IPS DF 19.7 (cell line): ENCODE data around the gene CBLB.
A peak's percentile ranks its signal among the peaks of the same experiment; 100 is the strongest.
"Not testable (repeated sequence)": the region's sequence is repeated elsewhere in the genome, so short reads cannot be mapped to it uniquely, and the experiment has no call there.

Experiments
- DNase-seq: peaks from one replicate; pipeline ENCODE4 v3.0.0-alpha.2; 2013; ENCODE audit warnings: low read depth, low spot score

Gene CBLB

DNA sequence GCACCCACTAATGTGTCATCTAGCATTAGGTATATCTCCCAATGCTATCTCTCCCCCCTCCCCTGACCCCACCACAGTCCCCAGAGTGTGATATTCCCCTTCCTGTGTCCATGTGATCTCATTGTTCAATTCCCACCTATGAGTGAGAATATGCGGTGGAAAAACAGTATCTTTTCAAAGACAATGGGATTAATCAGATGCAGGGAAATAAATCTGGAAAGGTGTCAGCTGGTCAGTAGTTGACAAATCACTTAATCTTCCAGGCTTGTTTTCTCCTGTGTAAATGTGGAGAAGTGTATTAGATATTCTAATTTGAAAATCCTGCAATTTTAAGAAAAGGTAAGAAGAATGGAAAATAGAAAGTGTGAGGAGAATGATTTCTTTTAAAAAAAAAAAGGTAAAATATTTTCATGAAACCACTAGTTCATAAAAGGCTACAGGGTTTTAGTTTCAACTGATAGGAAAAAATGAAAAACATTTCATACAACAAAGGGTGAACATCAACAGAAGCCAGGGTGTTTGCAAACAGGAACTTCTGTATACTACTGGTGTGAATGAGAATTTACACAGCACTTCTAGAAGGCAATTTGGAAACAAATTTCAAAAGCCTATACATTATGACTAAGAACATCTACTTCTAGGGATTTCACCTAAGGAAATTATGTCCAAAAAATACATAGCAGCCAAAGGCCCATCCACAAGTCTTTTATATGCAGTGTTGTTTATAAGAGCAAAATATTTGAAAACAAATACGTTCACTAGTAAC is 113.5 kb downstream of the CBLB start:
- no peak for DNase-seq

DNA sequence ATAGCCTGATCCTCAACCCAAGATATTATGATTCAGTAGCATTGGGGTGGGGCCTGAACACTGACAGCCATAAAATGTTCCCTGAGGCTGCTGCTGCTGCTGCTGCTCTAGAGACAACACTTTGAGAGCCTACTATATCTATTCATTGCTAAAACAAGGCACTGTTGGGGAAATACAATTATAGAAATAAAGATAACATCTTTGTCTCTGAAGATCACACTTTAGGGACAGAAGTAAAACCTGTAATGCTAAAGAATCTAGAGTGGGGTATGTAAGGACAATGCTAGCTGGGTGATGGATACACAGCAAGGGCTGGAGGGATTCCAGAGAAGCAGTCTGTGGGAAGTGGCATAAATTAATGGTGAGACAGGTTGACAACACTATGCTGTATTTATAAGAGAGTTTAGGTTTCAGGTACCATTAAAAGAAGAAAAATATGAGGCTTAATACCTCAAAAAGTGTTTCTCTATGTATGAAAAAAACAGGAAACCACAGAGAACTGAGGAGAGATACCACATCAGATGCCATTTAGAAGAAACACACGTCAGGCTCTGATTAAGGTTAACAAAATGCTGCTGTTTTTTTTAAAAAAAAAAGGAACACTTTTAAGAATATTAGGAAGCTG is 115.9 kb downstream of the CBLB start:
- DNase-seq, result no peak

DNA sequence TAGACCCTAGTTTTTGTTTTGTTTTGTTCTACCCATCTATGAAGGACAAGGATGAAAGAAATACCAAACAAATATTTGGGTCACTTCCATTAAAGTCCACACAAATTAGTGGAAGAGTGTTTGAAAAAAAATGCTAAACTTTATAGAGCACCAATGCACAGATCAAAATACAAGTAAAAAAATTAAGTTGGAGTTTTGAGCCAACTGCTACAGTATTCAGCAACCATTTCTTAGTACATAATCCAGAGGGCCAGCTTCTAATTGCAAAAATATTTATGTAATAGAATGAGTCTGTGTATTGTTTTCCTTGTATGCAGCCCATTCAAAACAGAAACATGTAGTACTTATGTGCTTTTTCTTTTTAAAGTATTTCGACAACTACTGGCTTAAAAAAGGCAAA is 121.1 kb downstream of the CBLB start:
- no peak for DNase-seq

DNA sequence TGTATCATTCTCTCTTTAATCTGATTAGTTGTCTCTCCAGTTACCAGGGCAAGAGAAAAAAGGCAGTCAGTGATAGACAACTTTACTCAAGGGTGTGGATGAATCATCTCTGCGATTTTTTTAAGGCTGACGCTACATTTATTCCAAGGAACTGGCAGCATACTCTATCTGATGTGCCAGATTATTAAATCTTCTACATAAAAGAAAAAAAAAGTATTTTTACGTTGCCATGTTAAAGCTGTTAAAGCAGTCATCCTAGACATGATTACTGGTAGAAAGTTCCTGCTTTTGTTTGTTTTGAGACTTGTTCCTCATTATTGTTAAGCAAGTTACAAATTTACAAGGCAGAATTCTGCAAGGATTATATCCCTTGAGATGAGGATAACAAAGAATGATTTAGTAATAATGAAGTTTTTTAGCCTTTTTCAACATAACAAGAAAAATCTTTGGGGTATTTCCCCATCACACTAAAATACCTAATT is 121.7 kb downstream of the CBLB start:
- no peak for DNase-seq

DNA sequence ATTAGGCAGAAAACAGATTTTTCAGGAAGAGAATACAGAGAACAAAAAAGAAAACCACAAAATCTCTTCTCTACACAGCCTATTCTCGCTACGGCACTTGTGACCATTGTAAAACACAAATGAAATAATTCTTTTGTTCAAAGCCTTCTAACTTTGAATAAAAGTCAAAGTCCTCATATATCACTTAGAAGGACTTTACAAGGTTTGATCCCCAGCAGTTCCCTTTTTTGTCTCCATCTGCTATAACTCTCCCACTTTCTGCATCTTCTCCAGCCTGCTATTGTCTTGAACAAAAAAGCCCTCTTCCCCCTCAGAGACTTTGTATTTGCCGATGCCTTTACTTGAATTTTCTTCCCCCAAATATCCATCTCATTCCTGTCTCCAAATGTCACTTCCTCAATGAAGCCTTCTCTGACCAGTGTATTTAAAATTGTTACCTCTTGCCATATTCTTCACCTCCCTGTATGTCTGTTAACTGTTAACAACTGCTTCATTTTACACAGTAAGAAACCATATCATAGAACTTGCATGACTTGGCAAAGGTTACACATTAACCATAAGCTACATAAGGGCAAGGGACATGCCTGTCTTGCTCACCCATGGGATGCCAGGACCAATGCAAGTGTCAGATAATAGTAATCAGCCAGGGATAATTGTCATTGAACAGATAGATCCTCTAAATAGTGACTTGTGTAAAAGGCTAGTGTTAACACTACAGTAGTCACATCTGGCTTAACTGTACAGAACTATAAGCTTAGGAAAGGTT is 122.4 kb downstream of the CBLB start:
- DNase-seq, result no peak

DNA sequence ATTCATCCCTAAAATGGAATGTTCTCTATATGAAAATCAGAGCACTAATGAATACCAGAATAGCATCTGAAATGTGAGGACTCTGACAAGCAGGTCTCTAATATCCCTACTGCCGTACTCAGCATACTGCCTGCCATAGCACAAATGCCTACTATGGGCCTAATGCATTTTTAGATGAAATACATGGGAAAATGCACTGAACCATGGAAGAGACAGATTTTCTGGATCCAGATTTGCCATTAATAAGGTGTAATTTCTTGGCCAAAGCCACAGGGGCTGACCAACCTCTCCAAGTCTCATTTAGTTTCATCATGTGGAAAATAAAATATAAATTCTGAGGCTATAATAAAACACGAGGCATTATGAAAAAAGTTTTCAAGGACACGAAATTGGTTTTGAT is 123.8 kb downstream of the CBLB start:
- no peak for DNase-seq

DNA sequence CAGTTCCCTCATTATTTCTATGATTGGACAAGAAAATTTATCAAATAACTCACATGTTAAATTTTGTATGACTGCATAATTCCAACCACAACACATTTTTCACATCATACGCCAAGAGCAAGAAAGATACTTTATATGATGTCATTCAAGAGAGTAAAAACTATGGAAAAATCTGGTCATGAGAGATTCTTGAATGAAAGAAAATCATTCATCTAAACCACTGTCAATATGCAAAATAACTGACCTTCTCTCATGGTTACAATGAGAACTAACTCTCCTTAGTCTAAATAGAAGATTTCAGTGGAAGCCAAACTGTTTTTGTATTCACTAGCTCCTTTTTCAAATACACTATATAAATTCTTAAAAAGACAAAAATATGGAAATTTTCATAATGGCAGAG is 124.6 kb downstream of the CBLB start:
- no peak for DNase-seq

DNA sequence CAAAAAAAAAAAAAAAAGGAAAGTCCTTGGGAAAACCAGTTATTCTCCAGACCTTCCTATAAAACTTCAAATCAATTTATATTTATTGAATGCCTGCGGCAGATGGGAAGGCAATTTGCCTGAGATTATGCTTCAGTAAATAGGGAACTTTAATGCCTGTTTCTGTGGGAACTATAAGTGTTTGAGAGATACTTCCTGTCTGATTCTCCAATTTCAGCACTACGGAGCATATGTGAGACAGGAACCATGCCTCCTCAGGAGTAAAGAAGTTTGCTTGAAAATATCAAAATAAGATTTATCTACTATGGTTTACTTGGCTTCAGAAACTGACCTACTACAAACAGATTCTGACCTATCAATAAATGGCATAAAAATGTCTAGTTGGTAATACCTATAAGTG is 135.5 kb downstream of the CBLB start:
- DNase-seq, result no peak

DNA sequence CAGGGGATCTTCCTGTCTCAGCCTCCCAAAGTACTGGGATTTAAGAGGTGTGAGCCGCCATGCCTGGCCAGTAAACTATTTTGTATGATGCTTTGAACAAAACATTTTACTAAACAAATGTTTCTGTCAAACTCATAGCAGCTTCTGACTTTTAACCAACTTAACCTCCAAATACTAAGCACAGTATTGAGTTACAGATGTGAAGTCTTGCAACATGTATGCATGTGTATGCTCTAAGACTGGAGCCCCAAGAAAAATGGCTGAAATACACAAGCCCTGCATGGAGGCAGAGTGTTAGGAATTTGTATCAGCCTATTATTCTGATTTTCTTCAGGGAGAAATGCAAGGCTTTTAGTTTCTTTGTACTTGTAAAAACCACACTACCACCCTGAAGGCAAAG is 137.1 kb downstream of the CBLB start:
- DNase-seq, result no peak

DNA sequence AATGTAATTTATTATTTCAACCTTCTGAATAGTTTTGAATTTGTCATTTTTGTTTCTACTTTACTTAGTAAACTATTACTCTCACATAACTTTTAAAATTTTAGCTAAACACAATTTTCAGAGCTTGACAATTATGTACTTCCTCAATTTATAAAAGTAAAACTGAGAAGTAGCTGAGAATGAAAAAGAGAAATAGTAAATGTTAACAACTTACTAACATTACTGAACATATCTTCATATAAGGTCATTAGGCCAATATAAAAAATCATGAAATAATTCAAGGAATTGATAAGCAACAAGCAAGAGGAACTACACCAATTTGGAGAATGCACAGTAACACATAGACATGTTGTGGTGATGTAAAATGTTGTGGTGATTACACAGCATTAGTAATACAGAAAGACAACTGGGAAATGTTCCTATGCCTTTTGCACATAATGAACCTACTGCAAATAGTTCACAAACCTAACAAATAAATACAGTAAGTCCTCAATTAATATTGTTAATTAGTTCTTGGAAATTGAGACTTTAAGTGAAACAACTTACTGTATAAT is 137.9 kb downstream of the CBLB start:
- no peak for DNase-seq

DNA sequence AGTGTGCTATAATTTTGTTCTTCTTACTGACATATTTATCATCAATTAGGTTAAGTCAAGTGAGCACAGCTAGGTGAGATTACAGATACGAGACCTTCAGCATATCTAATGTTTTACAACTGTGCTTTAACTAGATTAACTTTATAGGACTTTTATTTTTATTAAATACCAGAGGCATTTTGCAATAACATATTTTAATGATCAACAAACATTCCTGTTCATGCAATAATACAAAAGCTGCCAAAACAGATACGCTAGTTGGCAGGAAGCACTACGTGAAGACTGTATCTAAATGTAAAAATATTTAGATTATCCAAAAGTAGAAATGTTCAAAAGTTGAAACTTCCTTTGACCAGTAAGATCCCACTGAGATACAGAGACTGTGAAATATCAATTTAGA is 139.1 kb downstream of the CBLB start:
- no peak for DNase-seq

DNA sequence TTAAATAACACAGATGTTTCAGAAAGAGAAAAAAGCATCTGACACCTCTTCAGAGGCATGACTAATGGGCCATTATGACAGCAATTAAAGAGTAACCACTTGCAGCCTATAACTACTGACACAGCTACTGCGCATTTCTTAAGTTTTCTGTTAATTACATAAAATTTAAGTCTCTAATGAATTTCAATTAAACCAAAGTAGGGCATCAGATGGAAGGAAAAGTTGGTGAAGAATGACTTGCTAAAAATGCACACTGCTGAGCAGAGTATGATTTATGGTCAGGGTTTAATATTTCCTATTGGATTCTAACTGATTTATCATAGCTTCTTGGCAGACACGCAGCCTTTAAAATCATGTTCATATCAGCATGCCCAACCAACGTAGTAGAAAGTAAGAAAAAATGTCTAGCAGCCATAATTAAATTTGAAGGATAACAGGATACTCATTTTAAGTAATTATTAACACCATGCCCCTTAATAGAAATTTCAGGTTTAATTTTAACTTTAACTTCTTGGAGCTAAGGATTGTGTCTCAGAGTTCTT is 140.0 kb downstream of the CBLB start:
- DNase-seq, result no peak

DNA sequence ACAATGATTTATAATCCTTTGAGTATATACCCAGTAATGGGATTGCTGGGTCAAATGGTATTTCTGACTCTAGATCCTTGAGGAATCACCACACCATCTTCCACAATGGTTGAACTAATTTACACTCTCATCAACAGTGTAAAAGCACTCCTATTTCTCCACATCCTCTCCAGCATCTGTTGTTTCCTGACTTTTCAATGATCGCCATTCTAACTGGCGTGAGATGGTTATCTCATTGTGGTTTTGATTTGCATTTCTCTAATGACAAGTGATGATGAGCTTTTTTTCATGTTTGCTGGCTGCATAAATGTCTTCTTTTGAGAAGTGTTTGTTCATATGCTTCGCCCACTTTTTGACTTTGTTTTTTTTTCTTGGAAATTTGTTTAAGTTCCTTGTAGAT is 141.8 kb downstream of the CBLB start:
- not testable (repeated sequence) for DNase-seq

DNA sequence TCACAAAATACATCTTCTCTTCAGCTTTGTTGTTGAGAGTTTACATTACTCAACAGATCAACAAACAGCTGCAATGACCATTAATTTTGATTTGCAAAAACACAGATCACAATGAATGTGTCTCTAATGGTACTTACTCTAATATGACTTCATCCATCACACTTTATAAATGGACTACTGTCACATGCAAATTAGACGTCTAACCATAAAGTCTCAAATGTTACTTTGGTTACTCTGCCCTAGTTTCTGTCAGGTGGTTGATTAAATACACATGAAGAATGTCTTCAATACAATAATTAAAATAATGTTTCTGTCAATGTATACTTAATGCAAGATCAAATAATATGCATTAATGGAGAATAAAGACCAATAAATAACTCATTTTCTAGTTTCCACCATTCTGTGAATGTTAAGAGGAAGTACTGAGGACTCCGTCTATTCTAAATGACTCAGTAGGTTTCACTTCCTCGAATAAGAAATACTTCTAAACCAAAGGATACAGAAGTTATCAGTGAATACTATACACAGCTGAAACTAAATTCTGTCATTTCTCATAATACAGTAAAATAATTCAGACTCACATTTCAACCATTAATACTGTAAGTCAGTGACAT is 145.8 kb downstream of the CBLB start:
- DNase-seq, result no peak

DNA sequence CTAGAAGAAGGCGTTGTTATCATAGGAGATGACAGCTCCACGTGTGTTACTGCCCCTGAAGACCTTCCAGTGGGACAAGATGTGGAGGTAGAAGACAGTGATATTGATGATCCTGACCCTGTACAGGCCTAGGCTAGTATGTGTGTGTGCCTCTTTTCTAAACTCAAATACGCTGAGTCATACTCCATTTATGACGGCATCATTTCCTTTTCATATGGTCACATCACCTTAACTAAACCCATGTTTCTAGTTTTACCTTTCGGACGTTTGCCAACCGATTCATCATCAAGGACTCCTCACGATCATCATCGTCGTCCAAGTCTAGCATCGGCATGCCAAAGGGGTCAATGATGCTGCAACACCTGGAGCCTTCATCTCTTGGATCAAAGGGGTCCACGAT is 149.0 kb downstream of the CBLB start:
- no peak for DNase-seq

DNA sequence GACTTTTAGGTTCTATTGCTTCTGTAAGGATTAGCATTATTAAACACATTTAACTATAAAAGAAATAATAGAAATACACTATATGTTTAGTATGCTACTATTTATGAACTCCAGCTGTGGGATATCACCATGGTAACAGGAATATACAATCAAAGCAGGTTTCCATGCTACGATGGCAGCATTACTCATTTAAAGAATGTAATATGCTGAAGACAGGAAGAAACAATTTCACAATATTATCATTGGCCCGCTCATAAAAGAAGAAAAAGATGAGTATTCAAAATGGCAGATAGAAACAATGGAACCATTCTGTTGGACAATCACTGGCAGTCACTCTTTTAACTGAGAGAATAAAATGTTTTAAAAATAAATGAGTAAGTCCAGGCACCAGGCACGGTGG is 153.4 kb downstream of the CBLB start:
- DNase-seq, result no peak

DNA sequence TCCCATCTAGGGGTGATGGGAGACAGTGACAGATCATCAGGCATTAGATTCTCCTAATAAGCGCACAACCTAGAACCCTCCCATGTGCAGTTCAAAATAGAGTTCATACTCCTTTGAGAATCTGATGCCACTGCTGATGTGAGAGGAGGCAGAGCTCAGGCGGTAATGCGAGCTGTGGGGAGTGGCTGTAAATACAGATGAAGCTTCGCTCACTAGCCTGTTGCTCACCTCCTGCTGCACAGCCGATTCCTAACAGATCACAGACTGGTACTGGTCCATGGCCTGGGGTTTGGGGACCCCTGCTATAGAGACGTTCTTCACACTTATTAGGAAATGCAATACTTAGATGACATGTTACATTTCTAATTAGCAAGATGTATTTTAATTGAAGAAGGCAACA is 154.4 kb downstream of the CBLB start:
- DNase-seq, result peak; percentile 3

DNA sequence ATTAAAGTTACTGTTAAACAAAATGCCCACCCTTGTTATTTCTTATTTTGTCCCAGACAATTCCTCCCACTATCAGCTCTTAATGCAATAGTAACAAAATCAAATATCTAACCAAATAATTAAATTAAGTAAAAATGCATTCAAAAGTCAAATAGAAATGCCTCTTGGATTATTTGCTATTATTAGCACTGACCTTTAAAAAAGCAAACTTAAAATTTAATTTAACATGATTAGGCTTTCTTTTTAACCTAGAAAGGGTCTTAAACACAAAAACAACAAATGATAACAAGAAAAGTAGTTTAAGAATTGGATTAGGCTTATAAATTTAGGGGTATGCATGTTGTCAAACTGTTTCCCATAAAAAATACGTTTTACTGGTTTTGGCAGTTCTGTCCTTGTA is 159.8 kb downstream of the CBLB start:
- DNase-seq, result no peak

DNA sequence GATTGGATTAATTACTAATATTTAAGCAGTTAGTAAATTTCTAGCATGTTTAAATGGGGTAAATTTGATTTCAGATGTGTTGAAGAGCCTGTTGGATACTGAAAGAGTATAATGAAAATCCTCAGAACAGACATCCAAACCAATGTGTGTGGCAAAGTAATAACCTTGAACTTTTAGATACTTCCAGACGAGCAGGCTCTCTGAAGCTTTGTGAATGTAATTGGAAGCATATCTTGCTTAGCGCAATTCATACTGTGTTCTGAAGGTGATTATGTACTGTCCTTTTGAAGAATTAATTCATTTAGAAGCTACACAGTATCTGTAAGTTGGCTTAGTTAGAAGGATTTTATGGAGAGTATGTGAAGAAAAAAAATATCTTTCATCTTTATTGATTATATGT is 161.8 kb downstream of the CBLB start:
- no peak for DNase-seq

DNA sequence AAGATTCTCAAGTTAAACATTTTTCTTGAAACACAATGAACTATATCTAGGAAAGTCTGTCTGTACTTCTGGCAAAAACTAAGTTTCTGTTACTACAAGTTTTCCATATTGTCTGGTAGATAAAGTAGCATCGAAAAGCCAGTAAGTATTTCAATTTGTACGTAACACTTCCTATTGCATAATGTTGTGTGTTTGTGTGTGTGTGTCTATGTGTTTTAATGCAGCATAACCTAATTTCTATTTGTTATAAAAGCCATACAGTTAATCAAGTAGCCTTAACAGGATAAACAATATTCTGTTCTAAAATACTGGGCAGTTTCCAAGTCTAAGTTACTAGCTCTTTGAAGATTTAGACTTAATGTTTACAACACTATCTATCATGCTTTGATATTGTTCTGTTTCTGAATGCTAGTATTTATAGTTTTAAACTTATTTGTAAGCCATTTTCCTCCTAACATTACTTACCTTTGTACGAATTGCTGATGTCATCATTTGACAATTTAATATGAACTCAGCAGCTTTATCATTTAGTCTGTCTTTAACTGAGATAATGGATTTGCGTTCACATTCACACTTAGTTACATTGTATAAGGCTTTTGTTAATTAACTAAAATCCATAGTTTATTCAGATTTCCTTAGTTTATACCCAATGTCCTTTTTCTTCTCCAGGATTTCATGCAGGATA is 163.9 kb downstream of the CBLB start:
- no peak for DNase-seq

DNA sequence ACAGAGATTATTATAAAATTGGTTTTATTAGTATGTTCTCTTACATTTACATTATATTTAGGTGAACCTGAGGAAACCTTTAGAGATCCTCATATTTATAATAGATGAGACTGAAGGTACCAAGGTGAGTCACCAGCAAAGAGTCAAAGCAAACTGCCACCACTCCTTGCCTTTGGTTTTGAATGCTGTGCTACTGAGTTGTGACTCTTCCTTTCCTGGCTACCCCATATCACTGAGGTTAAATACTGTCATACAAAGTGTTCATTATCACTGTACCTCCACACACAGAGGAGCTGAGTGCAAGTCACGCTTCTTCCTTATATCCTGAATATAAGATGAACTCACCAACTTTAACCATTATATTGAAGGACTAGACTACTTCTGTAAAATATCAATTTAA is 168.2 kb downstream of the CBLB start:
- DNase-seq, result no peak
